ENCODE measurements around the gene PCDHGA5.
"Not testable (repeated sequence)": the region's sequence is repeated elsewhere in the genome, so short reads cannot be mapped to it uniquely, and the experiment has no call there.

Gene PCDHGA5

GRCh38 chr5:141354900-141355469 lies 9.0 kb upstream of the PCDHGA5 start, which contains the start of gene PCDHGA4:
TSS of gene PCDHGA4 (plus strand) at chr5:141355021. CDS start at chr5:141355108, 87 bp downstream.
- DNase-seq: no peak

GRCh38 chr5:141355641-141356040 lies 8.3 kb upstream of the PCDHGA5 start:
- DNase-seq: no peak

- DNase-seq: no peak
These were observed 7.8 kb upstream of the PCDHGA5 start for GRCh38 chr5:141356133-141356532.

GRCh38 chr5:141356950-141357349 lies 7.0 kb upstream of the PCDHGA5 start:
- DNase-seq: no peak

GRCh38 chr5:141359790-141360426 lies 4.1 kb upstream of the PCDHGA5 start, which contains the start of gene PCDHGB2:
TSS of gene PCDHGB2 (plus strand) at chr5:141359994. CDS start at chr5:141360136, 142 bp downstream.
- DNase-seq: no peak

GRCh38 chr5:141360685-141361084 lies 3.3 kb upstream of the PCDHGA5 start:
- DNase-seq: no peak

GRCh38 chr5:141362719-141363118 lies 1.2 kb upstream of the PCDHGA5 start:
- no peak for DNase-seq

GRCh38 chr5:141366016-141366896 lies 2.3 kb downstream of the PCDHGA5 start:
- DNase-seq: no peak

- no peak for DNase-seq
These were observed 6.3 kb downstream of the PCDHGA5 start, which contains the start of gene PCDHGB3 for GRCh38 chr5:141369994-141370848. TSS of gene PCDHGB3 (plus strand) at chr5:141370242. CDS start at chr5:141370395, 153 bp downstream.

GRCh38 chr5:141371572-141372475 lies 7.9 kb downstream of the PCDHGA5 start:
- no peak for DNase-seq

GRCh38 chr5:141373673-141374317 lies 9.8 kb downstream of the PCDHGA5 start, which contains the start of gene PCDHGA6:
TSS of gene PCDHGA6 (plus strand) at chr5:141373891. CDS start at chr5:141374084, 193 bp downstream.
- no peak for DNase-seq

GRCh38 chr5:141374627-141375026 lies 10.7 kb downstream of the PCDHGA5 start:
- no peak for DNase-seq

- not testable (repeated sequence) for DNase-seq
These were observed 11.6 kb downstream of the PCDHGA5 start for GRCh38 chr5:141375444-141376155.

- DNase-seq: no peak
These were observed 18.7 kb downstream of the PCDHGA5 start, which contains the start of gene PCDHGA7 for GRCh38 chr5:141382469-141383294. TSS of gene PCDHGA7 (plus strand) at chr5:141382742. CDS start at chr5:141382900, 158 bp downstream.

GRCh38 chr5:141383345-141383744 lies 19.4 kb downstream of the PCDHGA5 start:
- DNase-seq: no peak

GRCh38 chr5:141384471-141385267 lies 20.7 kb downstream of the PCDHGA5 start:
- DNase-seq: no peak

GRCh38 chr5:141387557-141388311 lies 23.8 kb downstream of the PCDHGA5 start, which contains the start of gene PCDHGB4:
TSS of gene PCDHGB4 (plus strand) at chr5:141387698. CDS start at chr5:141387885, 187 bp downstream.
- not testable (repeated sequence) for DNase-seq
